ENCODE results near the gene AURKAIP1. TPM values are rescaled to one million over a fixed set of nuclear protein-coding genes. Genes with fewer than 3 reads are reported as not detected.

The AURKAIP1 gene
- total RNA-seq (2021) (164 and 210 TPM in 2 replicates), Bru-seq, nascent RNA (percentile 78 among the genes with signal in this experiment), BruChase-seq, experiment 1, labeled RNA remaining after a 2-hour chase (percentile 85 among the genes with signal in this experiment), BruChase-seq, experiment 2, labeled RNA remaining after a 6-hour chase (percentile 95 among the genes with signal in this experiment)
- long read RNA-seq, transcript AURKAIP1-202 (4 exons, 1,047 nt): major isoform, 275 of 384 reads
- long read RNA-seq, transcript AURKAIP1-203 (3 exons, 1,072 nt): minor isoform, 21 of 384 reads
- long read RNA-seq, transcript AURKAIP1-204 (4 exons, 875 nt): minor isoform, 65 of 384 reads
- long read RNA-seq, partial matches to known transcripts: 12 of 384 reads
- long read RNA-seq, other reads (novel, unspliced or antisense): 7 of 384 reads

DNA sequence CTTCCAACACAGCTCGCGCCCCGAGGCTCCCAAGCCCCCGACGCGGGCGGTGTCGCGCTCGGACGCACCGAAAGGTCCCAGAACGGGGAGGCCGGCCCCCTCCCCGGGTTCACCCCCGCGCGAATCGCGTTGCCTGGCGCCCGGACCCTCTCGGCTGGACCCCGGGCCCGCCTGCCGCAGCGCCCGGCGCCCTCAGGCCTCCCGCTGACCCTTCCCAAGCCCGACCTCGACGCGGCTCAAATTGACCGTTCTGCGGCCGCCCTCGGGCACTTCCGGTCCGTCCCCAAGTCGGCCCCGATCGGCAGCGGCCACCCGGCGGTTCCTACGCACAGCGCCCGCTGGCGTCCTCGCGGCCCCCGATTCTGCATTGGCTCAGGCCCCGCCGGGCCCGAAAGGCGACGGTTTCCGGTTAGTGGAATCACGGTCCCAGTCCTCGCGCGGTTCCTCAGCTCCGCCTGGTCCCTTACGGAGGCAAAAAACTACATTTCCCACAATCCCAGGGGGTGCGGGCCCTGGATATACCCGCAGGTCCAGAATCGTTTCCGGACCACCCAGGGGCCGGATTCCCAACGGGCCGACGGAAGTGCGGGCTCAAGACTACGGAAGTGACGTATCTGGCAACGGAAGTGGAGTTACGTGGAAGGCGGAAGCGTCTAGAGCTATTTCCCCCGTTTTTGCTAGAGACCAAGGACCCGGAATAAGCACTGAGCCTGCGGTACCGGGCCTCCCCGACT is at the start of gene AURKAIP1:
TSS of gene AURKAIP1 (minus strand) at position 279 of the 734 bp plus-strand sequence. CDS start 451 bp downstream, outside the sequence.
- H3K9me3 ChIP-seq (ENCODE audit: insufficient read depth, low read depth): no peaks in the 10 kb centered on the region
- DNase-seq: peak; percentile 97 to 99
- ChIA-PET POLR2A (ENCODE audit: unreplicated experiment) (interaction anchor here (0.6 to 0.9 kb wide), 5 partner anchors 15 to 312 kb away, joined by 4 to 8 read pairs (median 6); partner anchors contain the start of gene CCNL2), CTCF (interaction anchor here (0.6 to 1.6 kb wide), 5 partner anchors 27 to 130 kb away, joined by 3 to 5 read pairs (median 4); no protein-coding TSS in a partner anchor)
- H3F3A ChIP-seq (ENCODE audit: insufficient read depth, low read depth): peaks cover 32% of the 10 kb centered on the region; the same call in 1 of the 2 replicates
- H4K20me1 ChIP-seq (ENCODE audit: insufficient read depth): no peaks in the 10 kb centered on the region
- peaks cover 16% of the 10 kb centered on the region for H3K4me1 ChIP-seq (replicated peaks; ENCODE audit: insufficient read depth)
- BruUV-seq (replicated peaks): no TSS peak
- peak within 1 kb of the TSS; percentile 90 for H2AFZ ChIP-seq
- H3K79me2 ChIP-seq (ENCODE audit: low read depth): peaks cover 25% of the 10 kb centered on the region
- intact Hi-C loops (cut with micrococcal nuclease; ENCODE audit: unreplicated experiment): loop anchor here (10.0 kb wide), 1 partner anchor 130 kb away; no protein-coding TSS in a partner anchor
- H3K9me2 ChIP-seq (ENCODE audit: insufficient read depth): no peaks in the 10 kb centered on the region
- H3K4me2 ChIP-seq: peak within 1 kb of the TSS; percentile 95
- TF ChIP-seq, protein P1, sequence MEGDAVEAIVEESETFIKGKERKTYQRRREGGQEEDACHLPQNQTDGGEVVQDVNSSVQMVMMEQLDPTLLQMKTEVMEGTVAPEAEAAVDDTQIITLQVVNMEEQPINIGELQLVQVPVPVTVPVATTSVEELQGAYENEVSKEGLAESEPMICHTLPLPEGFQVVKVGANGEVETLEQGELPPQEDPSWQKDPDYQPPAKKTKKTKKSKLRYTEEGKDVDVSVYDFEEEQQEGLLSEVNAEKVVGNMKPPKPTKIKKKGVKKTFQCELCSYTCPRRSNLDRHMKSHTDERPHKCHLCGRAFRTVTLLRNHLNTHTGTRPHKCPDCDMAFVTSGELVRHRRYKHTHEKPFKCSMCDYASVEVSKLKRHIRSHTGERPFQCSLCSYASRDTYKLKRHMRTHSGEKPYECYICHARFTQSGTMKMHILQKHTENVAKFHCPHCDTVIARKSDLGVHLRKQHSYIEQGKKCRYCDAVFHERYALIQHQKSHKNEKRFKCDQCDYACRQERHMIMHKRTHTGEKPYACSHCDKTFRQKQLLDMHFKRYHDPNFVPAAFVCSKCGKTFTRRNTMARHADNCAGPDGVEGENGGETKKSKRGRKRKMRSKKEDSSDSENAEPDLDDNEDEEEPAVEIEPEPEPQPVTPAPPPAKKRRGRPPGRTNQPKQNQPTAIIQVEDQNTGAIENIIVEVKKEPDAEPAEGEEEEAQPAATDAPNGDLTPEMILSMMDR (conservative IDR thresholded peaks at IDR 0.05): no peak
- TF ChIP-seq EZH2 (IDR thresholded peaks at IDR 0.05; ENCODE audit: low read depth): no peak
- H3K36me3 ChIP-seq (ENCODE audit: low read depth): no peaks in the 10 kb centered on the region; the same call in 1 of the 2 replicates
- H3K27ac ChIP-seq: peak within 1 kb of the TSS; percentile 75
- H3K27me3 ChIP-seq (ENCODE audit: insufficient read depth, low read depth): no peaks in the 10 kb centered on the region
- H3K4me3 ChIP-seq: peak within 1 kb of the TSS; percentile 81

DNA sequence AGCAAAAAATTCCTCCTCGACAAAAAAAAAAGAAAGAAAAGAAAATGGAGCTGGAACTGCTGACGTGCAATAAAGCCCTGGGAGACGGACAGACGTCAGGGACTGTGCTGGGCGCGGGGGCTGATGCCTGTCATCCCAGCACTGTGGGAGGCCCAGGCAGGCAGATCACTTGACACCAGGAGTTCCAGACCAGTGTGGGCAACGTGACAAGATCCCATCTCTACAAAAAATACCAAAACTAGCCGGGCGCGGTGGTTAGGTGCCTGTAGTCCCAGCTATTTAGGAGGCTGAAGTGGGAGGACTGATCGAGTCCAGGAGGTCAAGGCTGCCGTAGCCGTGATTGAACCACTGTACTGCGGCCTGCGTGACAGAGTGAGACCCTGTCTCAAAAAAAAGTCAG is 49.7 kb upstream of the AURKAIP1 start:
- Histone ChIP-seq H3K9me2 (ENCODE audit: insufficient read depth) (no peaks in the 10 kb centered on the region), H3K79me2 (ENCODE audit: low read depth) (no peaks in the 10 kb centered on the region), H3F3A (ENCODE audit: insufficient read depth, low read depth) (peaks cover 9% of the 10 kb centered on the region; the same call in 1 of the 2 replicates), H3K27ac (no peak overlapping the region), H3K4me2 (no peak overlapping the region), H3K4me3 (no peak overlapping the region), H2AFZ (no peak overlapping the region), H3K27me3 (ENCODE audit: insufficient read depth, low read depth) (no peaks in the 10 kb centered on the region), H3K36me3 (ENCODE audit: low read depth) (no peaks in the 10 kb centered on the region), H3K9me3 (ENCODE audit: insufficient read depth, low read depth) (no peaks in the 10 kb centered on the region), H3K4me1 (replicated peaks; ENCODE audit: insufficient read depth) (peaks cover 19% of the 10 kb centered on the region), H4K20me1 (ENCODE audit: insufficient read depth) (no peaks in the 10 kb centered on the region)
- no TSS peak for BruUV-seq (replicated peaks)
- TF ChIP-seq, protein P1 (conservative IDR thresholded peaks at IDR 0.05): no peak
- TF ChIP-seq EZH2 (IDR thresholded peaks at IDR 0.05; ENCODE audit: low read depth): no peak
- ChIA-PET CTCF (no interaction called here), POLR2A (ENCODE audit: unreplicated experiment) (interaction anchor here (0.6 kb wide), 1 partner anchor 46 kb away, joined by 4 read pairs; no protein-coding TSS in a partner anchor)
- DNase-seq: no peak
- intact Hi-C loops (cut with micrococcal nuclease; ENCODE audit: unreplicated experiment): no loop called here

DNA sequence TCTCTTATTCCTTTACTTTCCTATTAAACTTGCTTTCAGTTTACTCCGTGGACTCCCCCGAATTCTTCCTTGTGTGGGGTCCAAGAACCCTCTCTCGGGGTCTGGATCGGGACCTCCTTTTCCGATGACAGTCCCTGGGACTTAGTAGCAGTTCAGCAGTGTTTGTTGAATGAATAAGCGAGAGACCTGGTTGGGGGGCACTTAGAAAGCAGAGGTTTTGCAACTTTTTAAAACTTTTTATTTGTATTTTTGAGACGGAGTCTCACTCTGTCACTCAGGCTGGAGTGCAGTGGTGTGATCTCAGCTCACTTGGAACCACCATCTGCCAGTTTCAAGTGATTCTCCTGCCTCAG is 48.2 kb upstream of the AURKAIP1 start:
- no peak overlapping the region for H3K27ac ChIP-seq
- POLR2A ChIA-PET (ENCODE audit: unreplicated experiment): no interaction called here
- no TSS peak for BruUV-seq (replicated peaks)
- no peaks in the 10 kb centered on the region for H4K20me1 ChIP-seq (ENCODE audit: insufficient read depth)
- H3F3A ChIP-seq (ENCODE audit: insufficient read depth, low read depth): peaks cover 8% of the 10 kb centered on the region; the same call in 1 of the 2 replicates
- no peak for DNase-seq
- peaks cover 18% of the 10 kb centered on the region for H3K4me1 ChIP-seq (replicated peaks; ENCODE audit: insufficient read depth)
- H3K9me2 ChIP-seq (ENCODE audit: insufficient read depth): no peaks in the 10 kb centered on the region
- no peak for TF ChIP-seq EZH2 (IDR thresholded peaks at IDR 0.05; ENCODE audit: low read depth)
- TF ChIP-seq, protein P1 (conservative IDR thresholded peaks at IDR 0.05): no peak
- intact Hi-C loops (cut with micrococcal nuclease; ENCODE audit: unreplicated experiment): no loop called here
- H3K4me3 ChIP-seq: no peak overlapping the region
- CTCF ChIA-PET: no interaction called here
- H3K9me3 ChIP-seq (ENCODE audit: insufficient read depth, low read depth): no peaks in the 10 kb centered on the region
- H3K4me2 ChIP-seq: peak overlapping the region; percentile 68; the same call in 1 of the 2 replicates
- H2AFZ ChIP-seq: no peak overlapping the region
- no peaks in the 10 kb centered on the region for H3K79me2 ChIP-seq (ENCODE audit: low read depth)
- no peaks in the 10 kb centered on the region for H3K36me3 ChIP-seq (ENCODE audit: low read depth)
- H3K27me3 ChIP-seq (ENCODE audit: insufficient read depth, low read depth): no peaks in the 10 kb centered on the region

Data from PC-9 (cell line).